Measurements from ENCODE around the gene LCE1D. TPM values are rescaled to one million over a fixed set of nuclear protein-coding genes. Genes with fewer than 3 reads are reported as not detected.

Gene LCE1D
- polyA plus RNA-seq, 2 of the 4 experiments (the other 2 are of a cell fraction), result not detected

GRCh38 chr1:152827173-152827572 lies 30.7 kb downstream of the LCE1D start, which contains the start of gene LCE1A:
TSS of gene LCE1A (plus strand) at chr1:152827473. CDS start at chr1:152827473, 0 bp downstream.
- no peaks in the 10 kb centered on the region for H3K9me3 ChIP-seq
- no peak within 1 kb of the TSS for H3K4me2 ChIP-seq
- ChIA-PET CTCF (interaction anchor here (0.7 kb wide), 1 partner anchor 16 kb away, joined by 3 read pairs; no protein-coding TSS in a partner anchor), POLR2A (no interaction called here)
- TF ChIP-seq RCOR1 (IDR thresholded peaks at IDR 0.05; ENCODE audit: low read depth, low read length), result no peak
- no peak for TF ChIP-seq E2F6 (IDR thresholded peaks at IDR 0.05; ENCODE audit: borderline replicate concordance, low read depth)
- TF ChIP-seq FOSL2 (IDR thresholded peaks at IDR 0.05), result no peak
- no peak for TF ChIP-seq FOSL2 (CRISPR knock-in tag; IDR thresholded peaks at IDR 0.05)
- no peak for TF ChIP-seq CHD2 (IDR thresholded peaks at IDR 0.05; ENCODE audit: low read length, partially characterized antibody)
- TF ChIP-seq RNF2 (IDR thresholded peaks at IDR 0.05; ENCODE audit: borderline replicate concordance, low read depth), result no peak
- no peak for TF ChIP-seq ZSCAN20 (CRISPR knock-in tag; IDR thresholded peaks at IDR 0.05)
- TF ChIP-seq ZFP36 (IDR thresholded peaks at IDR 0.05; ENCODE audit: borderline replicate concordance, partially characterized antibody), result no peak
- TF ChIP-seq NPAS2 (CRISPR knock-in tag; IDR thresholded peaks at IDR 0.05; ENCODE audit: borderline replicate concordance), result no peak
- no peak for TF ChIP-seq FOXS1 (CRISPR knock-in tag; IDR thresholded peaks at IDR 0.05)
- TF ChIP-seq KDM5A (IDR thresholded peaks at IDR 0.05), result no peak
- no peak for TF ChIP-seq FOSB (CRISPR knock-in tag; IDR thresholded peaks at IDR 0.05)
- TF ChIP-seq PHF8 (IDR thresholded peaks at IDR 0.05; ENCODE audit: borderline replicate concordance, low read depth), result no peak
- no peak for TF ChIP-seq MAFK (IDR thresholded peaks at IDR 0.05; ENCODE audit: partially characterized antibody)
- TF ChIP-seq MAX (IDR thresholded peaks at IDR 0.05), result no peak
- no peak for TF ChIP-seq HES2 (IDR thresholded peaks at IDR 0.05)
- no peak for TF ChIP-seq TFCP2L1 (CRISPR knock-in tag; IDR thresholded peaks at IDR 0.05)
- TF ChIP-seq MYC (IDR thresholded peaks at IDR 0.05; ENCODE audit: borderline replicate concordance, low read length), result no peak
- FAIRE-seq (no peak), DNase-seq (ENCODE audit: low read depth in 1 of 2, low spot score in 1 of 2) (no peak), ATAC-seq (no peak)
- H3K27ac ChIP-seq, result no peak within 1 kb of the TSS
- H3K4me3 ChIP-seq, result no peak within 1 kb of the TSS
- WGBS (ENCODE audit: missing lambda C conversion rate), result 0% methylated on average over 2 of the region's 2 CpGs
- H3K4me1 ChIP-seq, result no peaks in the 10 kb centered on the region

GRCh38 chr1:152836870-152837269 lies 40.3 kb downstream of the LCE1D start:
- TF ChIP-seq RNF2 (IDR thresholded peaks at IDR 0.05; ENCODE audit: borderline replicate concordance, low read depth), result no peak
- ChIA-PET CTCF (no interaction called here), POLR2A (no interaction called here)
- Histone ChIP-seq H3K4me2 (no peak overlapping the region), H3K4me1 (no peaks in the 10 kb centered on the region), H3K27ac (no peak overlapping the region), H3K4me3 (no peak overlapping the region), H3K9me3 (no peaks in the 10 kb centered on the region)
- ATAC-seq, result no peak
- DNase-seq (ENCODE audit: low read depth in 1 of 2, low spot score in 1 of 2), result no peak
- WGBS (ENCODE audit: missing lambda C conversion rate), result 0% methylated on average over 2 of the region's 2 CpGs
- FAIRE-seq, result no peak

GRCh38 chr1:152842556-152842955 lies 46.0 kb downstream of the LCE1D start, which contains the start of gene LCE6A:
TSS of gene LCE6A (plus strand) at chr1:152842856. CDS start at chr1:152843521, 665 bp downstream.
- CTCF ChIA-PET, result interaction anchor here (0.6 to 1.1 kb wide), 3 partner anchors 28 to 247 kb away, joined by 4 to 6 read pairs (median 5); no protein-coding TSS in a partner anchor
- no peak for TF ChIP-seq NFE2L2 (conservative IDR thresholded peaks at IDR 0.05; ENCODE audit: low read length)
- no peak for TF ChIP-seq HOXB13 (CRISPR knock-in tag; IDR thresholded peaks at IDR 0.05; ENCODE audit: low read depth)
- TF ChIP-seq RARB (CRISPR knock-in tag; IDR thresholded peaks at IDR 0.05), result no peak
- no peak for TF ChIP-seq MAZ (IDR thresholded peaks at IDR 0.05; ENCODE audit: borderline replicate concordance, low read depth, low read length)
- no peak for TF ChIP-seq HOXA7 (CRISPR knock-in tag; IDR thresholded peaks at IDR 0.05)
- TF ChIP-seq TP53 (CRISPR knock-in tag; IDR thresholded peaks at IDR 0.05), result no peak
- no peak for TF ChIP-seq POLR2A (IDR thresholded peaks at IDR 0.05; ENCODE audit: low read length)
- TF ChIP-seq EP300 (IDR thresholded peaks at IDR 0.05), result no peak
- no peak for TF ChIP-seq ATOH8 (CRISPR knock-in tag; IDR thresholded peaks at IDR 0.05; ENCODE audit: low read depth)
- no peak for TF ChIP-seq ZNF302 (CRISPR knock-in tag; IDR thresholded peaks at IDR 0.05)
- TF ChIP-seq E2F6 (IDR thresholded peaks at IDR 0.05; ENCODE audit: borderline replicate concordance, low read depth), result no peak
- TF ChIP-seq GATA3 (IDR thresholded peaks at IDR 0.05; ENCODE audit: borderline replicate concordance), result no peak
- TF ChIP-seq RFX5 (IDR thresholded peaks at IDR 0.05), result no peak
- no peak for TF ChIP-seq USF2 (IDR thresholded peaks at IDR 0.05)
- TF ChIP-seq NR3C1 (IDR thresholded peaks at IDR 0.05), result no peak

More at GRCh38 chr1:152842556-152842955, 46.0 kb downstream of the LCE1D start, which contains the start of gene LCE6A:
- POLR2A ChIA-PET, result no interaction called here
- Histone ChIP-seq H3K9me3 (no peaks in the 10 kb centered on the region), H3K4me3 (no peak within 1 kb of the TSS), H3K27ac (no peak within 1 kb of the TSS), H3K4me1 (no peaks in the 10 kb centered on the region), H3K4me2 (no peak within 1 kb of the TSS)
- FAIRE-seq, result no peak
- 19% methylated on average over 3 of the region's 3 CpGs for WGBS (ENCODE audit: missing lambda C conversion rate)
- no peak for DNase-seq (ENCODE audit: low read depth in 1 of 2, low spot score in 1 of 2)
- ATAC-seq, result no peak

All from A549 (cell line).